ENCODE results near the gene KRT7. TPM values are rescaled to one million over a fixed set of nuclear protein-coding genes. Genes with fewer than 3 reads are reported as not detected.
"Not testable (repeated sequence)": the region's sequence is repeated elsewhere in the genome, so short reads cannot be mapped to it uniquely, and the experiment has no call there.

Gene KRT7
- polyA plus RNA-seq, 4 donors: 44.7 to 121 (median 73.1) TPM

DNA sequence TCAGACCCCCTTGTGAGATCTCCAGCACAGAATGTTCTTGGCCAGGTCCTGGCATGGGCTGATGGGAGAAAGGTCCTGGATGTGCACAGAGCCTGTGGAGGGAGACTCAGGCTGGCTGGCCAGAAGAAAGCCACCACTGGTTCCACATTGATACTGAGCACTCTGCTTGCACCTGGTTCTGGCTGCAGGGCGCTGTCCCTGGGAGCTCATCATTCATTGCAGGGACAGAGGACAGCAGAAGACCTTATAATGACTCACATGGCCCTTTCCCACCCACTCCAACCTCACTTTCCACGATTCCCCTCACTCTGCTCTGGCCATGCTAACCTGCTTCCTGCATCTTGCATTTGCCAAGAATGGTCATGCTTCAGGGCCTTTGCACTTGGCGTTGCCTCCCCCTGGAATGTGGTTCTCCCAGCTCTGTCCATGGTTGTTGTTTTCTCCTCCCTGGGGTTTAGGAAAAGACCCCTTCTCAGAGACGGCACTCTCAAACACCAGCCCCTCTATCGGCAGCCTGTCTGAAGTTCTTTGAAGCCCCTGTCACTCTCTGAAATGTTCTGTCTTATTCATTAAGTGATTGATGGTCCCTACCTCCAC, 10.3 kb downstream of the KRT7 start:
- peak in 2 of 4 donors; percentile 52 to 73 for DNase-seq (ENCODE audit: low read depth in 4 of 4, low spot score in 3 of 4)

DNA sequence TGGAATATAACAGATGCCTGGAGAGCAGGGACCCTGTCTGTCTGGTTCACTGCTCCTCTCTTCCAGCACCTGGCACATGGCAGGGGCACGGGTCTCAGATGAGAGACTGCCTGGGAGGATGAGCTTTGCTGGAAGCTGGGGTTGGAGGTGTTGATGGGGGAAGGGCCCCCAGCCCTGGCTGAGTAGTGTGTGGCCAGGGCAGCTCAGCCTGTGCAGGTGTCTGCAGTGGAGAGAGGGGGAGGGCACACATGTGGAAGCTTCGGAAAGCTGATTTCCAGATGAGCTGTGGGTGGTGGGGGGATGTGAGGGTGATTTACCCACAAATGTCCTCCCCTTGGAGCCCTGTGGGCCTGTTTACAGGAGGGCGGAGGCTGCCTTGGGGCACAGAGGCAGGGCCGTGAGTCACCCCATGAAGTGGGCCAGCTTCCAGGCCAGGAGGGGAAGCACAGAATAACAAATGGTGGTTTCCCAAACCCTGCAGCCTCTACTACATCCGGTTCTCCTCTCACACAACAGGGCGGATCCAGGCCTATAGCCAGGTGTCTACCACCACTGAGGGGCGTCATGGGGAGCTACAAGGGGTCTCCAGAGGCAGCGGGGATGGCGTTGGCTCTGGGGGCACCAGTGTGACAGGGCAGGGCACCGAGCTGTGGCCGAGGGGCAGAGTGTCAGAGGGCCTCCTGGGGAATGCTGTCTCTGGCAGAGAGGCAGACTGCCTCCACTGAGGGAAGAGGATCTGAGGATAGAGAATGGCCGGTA, 11.0 kb downstream of the KRT7 start:
- DNase-seq (ENCODE audit: low read depth in 4 of 4, low spot score in 3 of 4): peak in 2 of 4 donors; percentile 31 to 47

GRCh38 chr12:52244615-52244994, 11.6 kb downstream of the KRT7 start:
- DNase-seq (ENCODE audit: low read depth in 4 of 4, low spot score in 3 of 4): no peak

- no peak for DNase-seq (ENCODE audit: low read depth in 4 of 4, low spot score in 3 of 4)
Measured at GRCh38 chr12:52245259-52245961, 12.4 kb downstream of the KRT7 start.

DNA sequence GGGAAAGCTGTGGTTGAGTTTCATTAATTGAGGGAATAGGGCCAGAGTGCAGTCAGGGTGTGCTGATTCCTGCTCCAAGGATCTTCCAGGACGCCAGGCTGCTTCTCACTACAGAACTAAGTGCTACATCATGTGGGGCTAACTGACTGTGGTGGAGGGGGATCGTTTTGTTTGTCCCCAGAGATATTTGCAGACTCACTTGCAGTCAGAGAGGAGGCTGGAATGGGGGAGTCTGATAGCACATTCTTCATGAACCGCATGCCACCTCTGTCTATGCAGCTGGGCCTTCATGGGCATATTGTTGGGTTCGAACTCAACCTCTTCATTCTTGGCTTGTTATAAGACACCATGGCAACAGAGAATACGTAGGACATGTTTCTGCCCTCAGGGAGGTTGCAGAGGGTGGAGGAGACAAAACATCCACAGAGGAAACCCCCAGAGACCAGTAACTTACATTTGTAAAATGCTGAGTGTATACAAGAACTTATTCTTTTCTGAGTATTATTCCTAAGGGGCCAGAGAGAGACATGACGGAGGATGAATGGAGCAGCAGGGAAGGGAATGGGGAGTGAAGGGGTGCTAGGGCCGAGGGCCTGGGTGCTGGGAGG, 13.0 kb downstream of the KRT7 start:
- DNase-seq (ENCODE audit: low read depth in 4 of 4, low spot score in 3 of 4): no peak

DNA sequence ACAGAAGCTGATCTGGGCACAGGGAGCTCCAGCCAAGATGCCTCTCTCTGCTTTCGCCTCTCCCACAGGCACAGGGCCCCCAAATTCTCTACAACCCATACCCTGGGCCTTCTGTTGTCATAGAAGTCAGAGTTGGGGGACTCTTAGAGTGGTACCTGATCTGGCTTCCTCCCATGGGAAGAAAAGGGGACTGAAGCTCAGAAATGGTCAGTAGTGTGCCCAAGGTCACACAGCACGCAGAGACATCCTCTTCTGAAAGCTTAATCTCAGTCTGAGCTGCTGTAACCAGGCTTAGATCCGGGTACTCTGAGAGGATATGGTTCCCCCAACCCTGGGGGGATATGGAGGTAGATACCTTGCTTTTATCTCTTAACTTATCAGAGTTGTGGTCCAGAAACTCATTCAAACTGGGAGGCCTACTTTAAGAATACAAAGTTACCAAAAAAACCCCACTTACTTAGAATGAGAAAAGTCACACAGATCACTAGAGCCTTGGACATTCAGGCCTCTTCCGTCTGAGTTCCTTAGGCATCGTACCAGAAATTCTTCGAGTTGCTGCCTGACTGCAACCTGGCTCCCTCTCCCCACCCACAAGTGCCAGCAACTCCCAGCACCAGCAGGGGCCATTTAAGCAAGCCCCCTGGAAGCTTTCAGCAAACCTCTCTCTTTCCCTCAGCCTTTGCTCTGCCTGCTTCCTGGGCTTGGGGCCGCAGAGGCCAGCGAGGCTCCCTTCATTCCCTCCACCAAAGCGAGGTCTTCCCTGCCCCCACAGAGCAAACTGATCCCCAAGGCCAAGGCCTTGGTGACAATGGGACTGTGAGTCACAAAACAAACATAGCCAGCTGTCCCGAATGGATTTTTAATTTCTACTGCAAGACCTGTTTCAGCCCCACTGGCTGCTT, 13.9 kb downstream of the KRT7 start:
- DNase-seq (ENCODE audit: low read depth in 4 of 4, low spot score in 3 of 4): no peak

DNA sequence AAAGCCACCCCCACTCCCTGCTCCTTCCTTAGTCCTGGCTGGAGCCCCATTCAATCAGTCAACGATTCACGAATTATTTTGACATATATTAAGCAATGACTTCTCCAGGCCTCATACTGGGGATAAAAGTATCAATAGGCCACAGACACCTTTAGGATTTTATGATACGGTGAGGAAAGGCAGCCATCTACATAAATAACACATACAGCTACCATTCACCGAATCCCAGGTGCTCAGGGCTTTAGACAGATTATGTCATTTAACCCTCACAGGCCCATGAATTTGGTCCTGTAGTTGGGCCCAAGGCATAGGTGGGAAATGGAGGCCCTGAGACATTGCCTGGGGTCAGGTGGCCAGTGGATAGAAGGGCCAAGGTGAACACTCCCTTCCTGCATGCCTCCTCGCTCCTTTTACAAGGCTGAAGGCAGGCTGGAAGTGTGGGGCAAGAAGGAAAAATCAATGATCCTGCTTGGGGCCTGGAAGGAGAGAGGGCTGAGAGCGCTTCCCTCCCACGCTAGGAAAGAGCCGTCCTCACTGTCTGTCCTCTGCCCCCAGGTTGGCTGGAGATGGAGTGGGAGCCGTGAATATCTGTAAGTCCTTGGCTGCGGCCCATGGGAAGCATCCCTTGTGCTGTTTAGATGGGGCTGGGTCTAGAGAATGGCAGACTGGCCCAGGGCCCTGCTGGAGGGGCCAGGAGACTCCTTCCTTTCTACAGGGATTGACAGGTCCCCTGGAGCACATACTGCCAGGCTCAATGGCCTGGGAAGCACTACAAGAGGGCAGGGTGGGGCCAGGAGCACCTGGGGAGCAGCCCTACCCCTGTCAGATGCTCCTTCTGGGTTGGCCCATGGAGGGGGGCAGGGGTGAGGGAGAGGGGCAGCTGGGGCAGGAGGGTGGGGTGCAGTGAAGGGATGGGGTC, 14.8 kb downstream of the KRT7 start:
- DNase-seq (ENCODE audit: low read depth in 4 of 4, low spot score in 3 of 4): no peak

- no peak for DNase-seq (ENCODE audit: low read depth in 4 of 4, low spot score in 3 of 4)
Measured at GRCh38 chr12:52248541-52249461, 15.8 kb downstream of the KRT7 start.

GRCh38 chr12:52249511-52250047, 16.5 kb downstream of the KRT7 start:
- no peak for DNase-seq (ENCODE audit: low read depth in 4 of 4, low spot score in 3 of 4)

- DNase-seq (ENCODE audit: low read depth in 4 of 4, low spot score in 3 of 4): no peak
Measured at GRCh38 chr12:52250048-52250990, 17.3 kb downstream of the KRT7 start.

GRCh38 chr12:52251367-52252051, 18.5 kb downstream of the KRT7 start:
- DNase-seq (ENCODE audit: low read depth in 4 of 4, low spot score in 3 of 4): no peak

GRCh38 chr12:52252175-52252615, 19.2 kb downstream of the KRT7 start:
- not testable (repeated sequence) for DNase-seq (ENCODE audit: low read depth in 4 of 4, low spot score in 3 of 4)

- no peak for DNase-seq (ENCODE audit: low read depth in 4 of 4, low spot score in 3 of 4)
Measured at GRCh38 chr12:52252728-52253343, 19.8 kb downstream of the KRT7 start.

DNA sequence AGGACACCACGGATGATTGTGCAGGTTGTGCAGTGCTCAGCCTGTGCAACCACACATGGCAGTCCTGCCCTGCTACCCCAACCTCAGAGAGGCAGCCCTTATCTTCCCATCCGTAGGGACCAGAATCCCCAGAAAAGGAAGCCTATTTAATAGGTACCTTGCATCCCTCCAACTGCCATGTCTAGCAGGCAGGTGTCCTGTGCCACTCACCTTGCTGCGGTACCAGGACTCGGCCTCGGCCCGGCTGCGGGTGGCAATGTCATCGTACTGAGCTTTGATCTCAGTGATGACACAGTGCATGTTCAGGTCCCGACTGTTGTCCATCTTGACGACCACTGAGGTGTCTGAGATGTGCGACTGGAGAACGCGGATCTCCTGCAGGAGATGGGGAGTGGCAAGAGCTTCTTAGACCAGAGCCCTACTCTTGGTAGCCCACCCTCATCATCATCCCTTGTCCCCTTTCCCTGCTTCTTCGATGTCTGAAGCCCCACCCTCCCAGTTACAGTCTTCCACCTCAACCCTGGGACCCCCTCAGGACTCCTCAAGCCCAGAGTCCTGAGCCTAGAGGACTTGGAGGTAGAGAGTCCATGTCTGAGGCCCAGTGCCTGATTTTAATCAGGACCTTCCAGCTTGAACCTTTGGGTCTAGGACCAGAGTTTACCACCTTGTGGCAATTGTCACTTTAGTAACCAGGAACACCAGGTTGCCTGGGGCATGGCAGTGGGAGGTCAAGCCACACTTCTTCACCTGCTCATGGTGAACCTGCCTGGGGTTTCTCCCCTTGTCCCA, 20.5 kb downstream of the KRT7 start:
- DNase-seq (ENCODE audit: low read depth in 4 of 4, low spot score in 3 of 4): no peak
